Measurements from ENCODE around the gene SCN2A.
A peak's percentile ranks its signal among the peaks of the same experiment; 100 is the strongest.

The SCN2A gene

GRCh38 chr2:165402162-165402561 lies 162.9 kb downstream of the SCN2A start:
- no peak for DNase-seq (ENCODE audit: extremely low spot score)
- POLR2A ChIA-PET = interaction anchor here (1.4 kb wide), 1 partner anchor 68 kb away, joined by 4 read pairs; the partner anchor contains the start of gene CSRNP3
- TF ChIP-seq ELF4 (IDR thresholded peaks at IDR 0.05) (no peak), FOXM1 (IDR thresholded peaks at IDR 0.05; ENCODE audit: borderline replicate concordance) (no peak), BHLHE40 (IDR thresholded peaks at IDR 0.05; ENCODE audit: borderline replicate concordance) (no peak), SP1 (IDR thresholded peaks at IDR 0.05) (no peak), LEF1 (IDR thresholded peaks at IDR 0.05; ENCODE audit: borderline replicate concordance) (no peak), NFRKB (IDR thresholded peaks at IDR 0.05) (no peak), FOXA1 (IDR thresholded peaks at IDR 0.05) (no peak), PKNOX1 (IDR thresholded peaks at IDR 0.05) (no peak), L3MBTL2 (conservative IDR thresholded peaks at IDR 0.05) (no peak), TARDBP (IDR thresholded peaks at IDR 0.05) (no peak), FOXK2 (IDR thresholded peaks at IDR 0.05) (no peak), ZNF384 (IDR thresholded peaks at IDR 0.05) (no peak), SUZ12 (IDR thresholded peaks at IDR 0.05) (no peak), CTBP1 (IDR thresholded peaks at IDR 0.05; ENCODE audit: borderline replicate concordance) (no peak), ARNT (IDR thresholded peaks at IDR 0.05) (no peak)
- CTCF ChIA-PET = interaction anchor here (0.7 to 1.2 kb wide), 3 partner anchors 170 to 472 kb away, joined by 3 to 5 read pairs (median 4); no protein-coding TSS in a partner anchor

GRCh38 chr2:165406173-165406572 lies 167.0 kb downstream of the SCN2A start:
- peak; percentile 17 for DNase-seq (ENCODE audit: extremely low spot score)
- CTCF ChIA-PET = interaction anchor here (0.8 kb wide), 1 partner anchor 294 kb away, joined by 4 read pairs; no protein-coding TSS in a partner anchor
- TF ChIP-seq L3MBTL2 (conservative IDR thresholded peaks at IDR 0.05) (no peak), FOXA1 (IDR thresholded peaks at IDR 0.05) (no peak), FOXK2 (IDR thresholded peaks at IDR 0.05) (no peak), PKNOX1 (IDR thresholded peaks at IDR 0.05) (peak; percentile 85), HDGF (IDR thresholded peaks at IDR 0.05; ENCODE audit: borderline replicate concordance) (no peak), SP1 (IDR thresholded peaks at IDR 0.05) (no peak), NFRKB (IDR thresholded peaks at IDR 0.05) (no peak), SUZ12 (IDR thresholded peaks at IDR 0.05) (no peak)
- POLR2A ChIA-PET = no interaction called here

GRCh38 chr2:165407466-165407865 lies 168.3 kb downstream of the SCN2A start:
- CTCF ChIA-PET = no interaction called here
- TF ChIP-seq SP1 (IDR thresholded peaks at IDR 0.05) (no peak), PKNOX1 (IDR thresholded peaks at IDR 0.05) (no peak), FOXM1 (IDR thresholded peaks at IDR 0.05; ENCODE audit: borderline replicate concordance) (no peak), CTBP1 (IDR thresholded peaks at IDR 0.05; ENCODE audit: borderline replicate concordance) (no peak), ZNF384 (IDR thresholded peaks at IDR 0.05) (no peak), FOXK2 (IDR thresholded peaks at IDR 0.05) (no peak), SUZ12 (IDR thresholded peaks at IDR 0.05) (no peak), TARDBP (IDR thresholded peaks at IDR 0.05) (no peak), FOXA1 (IDR thresholded peaks at IDR 0.05) (no peak), ARNT (IDR thresholded peaks at IDR 0.05) (no peak), BHLHE40 (IDR thresholded peaks at IDR 0.05; ENCODE audit: borderline replicate concordance) (no peak), L3MBTL2 (conservative IDR thresholded peaks at IDR 0.05) (no peak), NFRKB (IDR thresholded peaks at IDR 0.05) (no peak), ELF4 (IDR thresholded peaks at IDR 0.05) (no peak)
- no peak for DNase-seq (ENCODE audit: extremely low spot score)
- POLR2A ChIA-PET = no interaction called here

GRCh38 chr2:165408186-165408585 lies 169.0 kb downstream of the SCN2A start:
- ChIA-PET POLR2A (no interaction called here), CTCF (no interaction called here)
- TF ChIP-seq HDGF (IDR thresholded peaks at IDR 0.05; ENCODE audit: borderline replicate concordance) (no peak), TARDBP (IDR thresholded peaks at IDR 0.05) (no peak), FOXM1 (IDR thresholded peaks at IDR 0.05; ENCODE audit: borderline replicate concordance) (no peak), BHLHE40 (IDR thresholded peaks at IDR 0.05; ENCODE audit: borderline replicate concordance) (no peak), FOXK2 (IDR thresholded peaks at IDR 0.05) (no peak)
- no peak for DNase-seq (ENCODE audit: extremely low spot score)

GRCh38 chr2:165410276-165410675 lies 171.1 kb downstream of the SCN2A start:
- TF ChIP-seq FOXM1 (IDR thresholded peaks at IDR 0.05; ENCODE audit: borderline replicate concordance) = no peak
- no peak for TF ChIP-seq ELF4 (IDR thresholded peaks at IDR 0.05)
- TF ChIP-seq ZNF384 (IDR thresholded peaks at IDR 0.05) = no peak
- no peak for TF ChIP-seq SUZ12 (IDR thresholded peaks at IDR 0.05)
- TF ChIP-seq PKNOX1 (IDR thresholded peaks at IDR 0.05) = no peak
- TF ChIP-seq ARNT (IDR thresholded peaks at IDR 0.05) = no peak
- no peak for TF ChIP-seq L3MBTL2 (conservative IDR thresholded peaks at IDR 0.05)
- TF ChIP-seq SP1 (IDR thresholded peaks at IDR 0.05) = no peak
- TF ChIP-seq FOXA1 (IDR thresholded peaks at IDR 0.05) = no peak
- no peak for TF ChIP-seq LEF1 (IDR thresholded peaks at IDR 0.05; ENCODE audit: borderline replicate concordance)
- TF ChIP-seq TARDBP (IDR thresholded peaks at IDR 0.05) = no peak
- no peak for TF ChIP-seq HDGF (IDR thresholded peaks at IDR 0.05; ENCODE audit: borderline replicate concordance)
- no peak for TF ChIP-seq CTBP1 (IDR thresholded peaks at IDR 0.05; ENCODE audit: borderline replicate concordance)
- TF ChIP-seq NFRKB (IDR thresholded peaks at IDR 0.05) = no peak
- ChIA-PET CTCF (interaction anchor here (1.0 kb wide), 1 partner anchor 59 kb away, joined by 3 read pairs; the partner anchor contains the start of gene CSRNP3), POLR2A (no interaction called here)
- DNase-seq (ENCODE audit: extremely low spot score) = no peak

GRCh38 chr2:165414187-165414586 lies 175.0 kb downstream of the SCN2A start:
- POLR2A ChIA-PET = no interaction called here
- TF ChIP-seq FOXK2 (IDR thresholded peaks at IDR 0.05) = no peak
- no peak for TF ChIP-seq HDGF (IDR thresholded peaks at IDR 0.05; ENCODE audit: borderline replicate concordance)
- TF ChIP-seq PKNOX1 (IDR thresholded peaks at IDR 0.05) = no peak
- no peak for TF ChIP-seq TARDBP (IDR thresholded peaks at IDR 0.05)
- no peak for TF ChIP-seq L3MBTL2 (conservative IDR thresholded peaks at IDR 0.05)
- TF ChIP-seq BHLHE40 (IDR thresholded peaks at IDR 0.05; ENCODE audit: borderline replicate concordance) = no peak
- TF ChIP-seq SP1 (IDR thresholded peaks at IDR 0.05) = no peak
- TF ChIP-seq FOXA1 (IDR thresholded peaks at IDR 0.05) = no peak
- TF ChIP-seq ZNF384 (IDR thresholded peaks at IDR 0.05) = no peak
- TF ChIP-seq FOXM1 (IDR thresholded peaks at IDR 0.05; ENCODE audit: borderline replicate concordance) = no peak
- no peak for TF ChIP-seq ELF4 (IDR thresholded peaks at IDR 0.05)
- no peak for DNase-seq (ENCODE audit: extremely low spot score)
- CTCF ChIA-PET = no interaction called here
